AG10803 (cell line): ENCODE results near the gene KHSRP.

Experiments
- DNase-seq: peaks from one replicate; pipeline ENCODE4 v3.0.0; 2010; ENCODE audit warnings: low read depth
- H3K4me3 ChIP-seq: 2 replicates; pipeline ENCODE4 v1.5.1; 2011; ENCODE audit warnings: mild to moderate bottlenecking, low read length, control low read depth
- CTCF ChIP-seq: conservative IDR thresholded peaks from 2 replicates; pipeline ENCODE4 v1.5.1; 2011; ENCODE audit warnings: mild to moderate bottlenecking, low read length, control low read depth, inconsistent platforms

Gene KHSRP

GRCh38 chr19:6424939-6425731, 524 bp upstream of the KHSRP start:
- peak overlapping the region; percentile 43 for H3K4me3 ChIP-seq
- DNase-seq = peak; percentile 100
- TF ChIP-seq CTCF = no peak

DNA sequence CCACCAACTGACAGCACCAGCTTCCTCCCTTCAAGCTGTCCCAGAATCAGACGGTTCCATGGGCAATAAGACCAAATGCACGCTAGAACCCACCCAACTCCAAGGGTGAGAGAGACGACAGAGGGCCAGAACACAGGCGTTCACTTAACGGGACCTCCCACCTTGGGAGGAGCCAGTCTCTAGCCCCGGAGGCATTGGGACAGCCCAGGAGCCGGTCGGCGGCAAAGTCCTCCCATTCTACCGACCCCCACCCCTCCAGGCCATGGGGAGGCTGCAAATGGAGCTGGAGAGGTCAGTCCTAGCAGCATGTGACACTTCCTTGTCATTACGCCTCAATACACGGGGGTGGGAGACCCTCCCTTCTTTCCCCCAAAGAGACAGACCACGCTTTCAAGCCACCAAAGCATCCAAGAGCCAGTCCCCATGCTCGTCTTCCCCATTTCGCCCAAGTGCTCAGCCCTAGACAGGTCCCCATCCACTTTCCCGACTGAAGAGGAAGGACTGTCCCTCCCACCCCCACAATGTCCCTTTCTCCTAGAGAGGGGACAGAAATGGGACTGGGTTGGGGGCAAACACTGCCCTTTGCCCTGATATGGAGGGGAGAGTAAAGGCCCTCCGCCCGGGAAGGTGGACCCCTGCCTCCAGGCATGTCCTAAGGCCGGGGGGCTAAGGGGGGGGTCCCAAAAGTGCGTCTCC, 964 bp downstream of the KHSRP start:
- DNase-seq = peak; percentile 47
- TF ChIP-seq CTCF = no peak
- peak overlapping the region; percentile 97 for H3K4me3 ChIP-seq

DNA sequence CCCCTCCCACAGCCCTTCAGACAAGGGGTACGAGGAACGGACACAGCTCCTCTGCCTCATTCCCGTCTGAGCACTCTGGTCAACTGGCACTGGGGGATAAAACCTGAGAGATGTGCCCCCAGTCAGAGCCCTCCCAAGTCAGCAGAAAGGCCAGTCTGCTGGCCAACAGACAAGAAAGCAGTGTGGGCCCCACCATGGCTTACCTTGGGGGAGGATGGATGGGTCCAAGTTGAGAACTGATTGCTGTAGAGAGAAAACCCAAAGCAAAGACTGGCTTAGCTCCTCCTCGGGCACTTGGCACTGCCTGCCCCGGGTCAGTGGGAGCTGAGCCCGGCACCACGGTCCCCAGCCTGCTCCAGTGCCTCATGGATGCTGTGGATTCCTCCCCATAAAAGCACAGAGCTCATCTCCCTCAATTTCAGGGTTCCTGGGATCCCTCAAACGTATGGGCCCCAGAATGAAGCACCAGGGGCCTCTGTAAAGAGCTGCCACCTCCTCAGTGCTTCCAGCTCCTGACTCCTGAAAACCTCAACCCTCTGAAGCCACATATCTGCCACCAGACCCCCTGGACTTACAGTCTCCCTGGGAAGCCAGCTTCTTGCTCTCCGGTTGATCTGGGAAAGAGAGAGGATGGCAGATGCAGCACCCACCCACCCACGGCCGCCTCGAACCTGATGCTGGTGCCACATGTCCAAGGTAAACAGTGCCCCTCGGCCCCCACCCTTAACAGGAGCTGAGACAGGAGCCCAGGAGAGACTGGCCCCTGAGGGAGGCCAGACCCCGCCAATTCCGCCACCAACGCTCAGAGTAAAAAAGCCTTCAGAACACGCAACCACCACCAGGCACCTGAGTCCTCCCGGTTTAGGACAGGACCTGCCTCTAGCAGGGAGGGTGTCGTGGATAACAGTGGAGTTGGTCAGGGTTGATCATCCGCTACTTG, 3.3 kb downstream of the KHSRP start:
- no peak for TF ChIP-seq CTCF
- DNase-seq = no peak
- no peak overlapping the region for H3K4me3 ChIP-seq

- DNase-seq = no peak
- no peak for TF ChIP-seq CTCF
- no peak overlapping the region for H3K4me3 ChIP-seq
These were observed 6.1 kb downstream of the KHSRP start for GRCh38 chr19:6418562-6418932.

- no peak overlapping the region for H3K4me3 ChIP-seq
- TF ChIP-seq CTCF = peak; percentile 38
- DNase-seq = peak; percentile 13
These were observed 6.7 kb downstream of the KHSRP start for GRCh38 chr19:6417713-6418561.

GRCh38 chr19:6416658-6417405, 7.8 kb downstream of the KHSRP start:
- H3K4me3 ChIP-seq = no peak overlapping the region
- TF ChIP-seq CTCF = no peak
- no peak for DNase-seq
